Loucy (cell line): Measurements from ENCODE around the gene OR5A1.

ENCODE experiments used
- H2AFZ ChIP-seq: fragments of 200-600 bp; sonication (generic); 2 replicates; pipeline ENCODE4 v1.6.0; 2016; ENCODE audit warnings: antibody characterized with exemption, mild to moderate bottlenecking, low read length, moderate library complexity
- H3F3A ChIP-seq: fragments of 200-600 bp; 2 replicates; pipeline ENCODE4 v1.6.0; 2016; ENCODE audit warnings: antibody characterized with exemption, low read depth, mild to moderate bottlenecking
- H3K27me3 ChIP-seq: fragments of 200-600 bp; sonication (generic); 2 replicates; pipeline ENCODE4 v1.6.1; 2014; ENCODE audit warnings: low read length, mild to moderate bottlenecking; ENCODE audit not compliant: insufficient read depth, poor library complexity, severe bottlenecking
- H3K36me3 ChIP-seq: fragments of 200-600 bp; sonication (generic); 2 replicates; pipeline ENCODE4 v1.6.1; 2016; ENCODE audit warnings: low read length; ENCODE audit not compliant: insufficient read depth
- H3K4me1 ChIP-seq: fragments of 200-600 bp; sonication (generic); 2 replicates; pipeline ENCODE4 v1.5.1; 2014; ENCODE audit warnings: low read length, mild to moderate bottlenecking; ENCODE audit not compliant: insufficient read depth, poor library complexity, severe bottlenecking
- H3K4me2 ChIP-seq: fragments of 200-600 bp; sonication (generic); 2 replicates; pipeline ENCODE4 v1.6.0; 2014; ENCODE audit warnings: antibody characterized with exemption, low read length, low read depth, mild to moderate bottlenecking; ENCODE audit not compliant: poor library complexity, severe bottlenecking
- H3K4me3 ChIP-seq: fragments of 200-600 bp; sonication (generic); 2 replicates; pipeline ENCODE4 v1.5.1; 2014; ENCODE audit warnings: low read length, mild to moderate bottlenecking, mixed read lengths; ENCODE audit not compliant: poor library complexity, severe bottlenecking
- H3K79me2 ChIP-seq: fragments of 200-600 bp; sonication (generic); 2 replicates; pipeline ENCODE4 v1.6.1; 2014; ENCODE audit warnings: low read length; ENCODE audit not compliant: insufficient read depth
- H3K9ac ChIP-seq: fragments of 200-600 bp; sonication (generic); 2 replicates; pipeline ENCODE4 v1.6.0; 2014; ENCODE audit warnings: mild to moderate bottlenecking, low read depth, low read length, moderate library complexity; ENCODE audit not compliant: poor library complexity, severe bottlenecking
- H3K9me2 ChIP-seq: fragments of 200-600 bp; sonication (generic); replicated peaks from 2 replicates; pipeline ENCODE4 v1.6.1; 2016; ENCODE audit warnings: low read depth, low read length, mixed read lengths
- H3K9me3 ChIP-seq: fragments of 200-600 bp; sonication (generic); 2 replicates; pipeline ENCODE4 v1.6.1; 2014; ENCODE audit warnings: mild to moderate bottlenecking, antibody characterized with exemption, low read length, low read depth; ENCODE audit not compliant: insufficient read depth
- H4K20me1 ChIP-seq: fragments of 200-600 bp; sonication (generic); 2 replicates; pipeline ENCODE4 v1.6.0; 2014; ENCODE audit warnings: antibody characterized with exemption, low read length, mild to moderate bottlenecking; ENCODE audit not compliant: insufficient read depth, poor library complexity, severe bottlenecking
- EZH2phosphoT487 ChIP-seq: fragments of 200-600 bp; IDR thresholded peaks from 2 replicates; pipeline ENCODE4 v1.6.1; 2018; ENCODE audit warnings: antibody characterized with exemption, mild to moderate bottlenecking, moderate library complexity, borderline replicate concordance
- TF ChIP-seq, protein P1 (sequence below): fragments of 200-600 bp; sonication (generic); conservative IDR thresholded peaks from 2 replicates; pipeline ENCODE4 v1.5.1; 2014; ENCODE audit warnings: mild to moderate bottlenecking, antibody characterized with exemption, low read length

Gene OR5A1

DNA sequence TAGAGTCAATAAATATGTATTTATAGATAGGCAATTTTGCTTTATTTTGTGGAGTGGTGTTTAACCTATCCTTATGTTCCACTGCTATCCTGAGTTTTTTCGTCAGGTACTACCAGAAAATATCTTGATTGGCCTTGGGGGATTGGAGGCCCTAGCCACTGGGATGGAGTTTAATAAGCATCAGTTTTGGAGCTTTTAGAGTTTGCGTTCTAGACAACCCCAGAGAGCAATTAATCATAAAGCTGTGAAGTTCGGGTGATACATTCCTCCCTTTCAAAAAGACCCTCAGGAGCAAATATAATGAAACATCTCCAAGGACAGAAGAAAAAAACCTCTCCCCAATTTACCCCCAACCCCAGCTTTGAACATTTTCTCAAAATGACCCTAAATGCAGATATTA, at the start of gene OR5A1:
Gene OR5A1 (plus strand): TSS at position 301 of the 400 bp plus-strand sequence. CDS start 6,700 bp downstream, outside the sequence.
- H3K9me3 ChIP-seq = no peaks in the 10 kb centered on the region

DNA sequence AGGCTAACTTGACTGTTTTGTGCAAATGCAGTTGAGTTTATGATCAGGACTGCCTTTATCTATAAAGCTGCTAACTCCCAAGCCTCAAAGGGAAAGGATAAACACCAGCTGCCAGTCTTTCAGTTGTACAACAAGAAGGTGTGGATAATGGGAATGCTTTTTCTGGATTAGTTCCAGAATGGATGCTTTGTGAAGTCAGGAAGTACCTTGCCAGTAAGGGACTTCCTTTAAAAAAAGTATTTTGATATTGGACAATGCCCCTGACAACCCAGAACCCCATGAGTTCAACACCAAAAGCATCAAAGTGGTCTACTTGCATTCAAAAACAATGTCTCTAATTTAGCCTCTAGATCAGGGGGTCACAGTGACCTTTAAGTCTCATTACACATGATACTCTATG, 42.1 kb upstream of the OR5A1 start:
- Histone ChIP-seq H4K20me1 (no peaks in the 10 kb centered on the region), H3K4me3 (no peak overlapping the region), H3K9ac (no peak overlapping the region), H3K9me2 (no peaks in the 10 kb centered on the region), H3K4me2 (no peak overlapping the region), H3F3A (no peaks in the 10 kb centered on the region), H3K9me3 (no peaks in the 10 kb centered on the region), H3K4me1 (no peaks in the 10 kb centered on the region), H3K27me3 (no peaks in the 10 kb centered on the region), H2AFZ (no peak overlapping the region), H3K79me2 (no peaks in the 10 kb centered on the region), H3K36me3 (no peaks in the 10 kb centered on the region)
- TF ChIP-seq EZH2phosphoT487 = no peak
- TF ChIP-seq, protein P1, sequence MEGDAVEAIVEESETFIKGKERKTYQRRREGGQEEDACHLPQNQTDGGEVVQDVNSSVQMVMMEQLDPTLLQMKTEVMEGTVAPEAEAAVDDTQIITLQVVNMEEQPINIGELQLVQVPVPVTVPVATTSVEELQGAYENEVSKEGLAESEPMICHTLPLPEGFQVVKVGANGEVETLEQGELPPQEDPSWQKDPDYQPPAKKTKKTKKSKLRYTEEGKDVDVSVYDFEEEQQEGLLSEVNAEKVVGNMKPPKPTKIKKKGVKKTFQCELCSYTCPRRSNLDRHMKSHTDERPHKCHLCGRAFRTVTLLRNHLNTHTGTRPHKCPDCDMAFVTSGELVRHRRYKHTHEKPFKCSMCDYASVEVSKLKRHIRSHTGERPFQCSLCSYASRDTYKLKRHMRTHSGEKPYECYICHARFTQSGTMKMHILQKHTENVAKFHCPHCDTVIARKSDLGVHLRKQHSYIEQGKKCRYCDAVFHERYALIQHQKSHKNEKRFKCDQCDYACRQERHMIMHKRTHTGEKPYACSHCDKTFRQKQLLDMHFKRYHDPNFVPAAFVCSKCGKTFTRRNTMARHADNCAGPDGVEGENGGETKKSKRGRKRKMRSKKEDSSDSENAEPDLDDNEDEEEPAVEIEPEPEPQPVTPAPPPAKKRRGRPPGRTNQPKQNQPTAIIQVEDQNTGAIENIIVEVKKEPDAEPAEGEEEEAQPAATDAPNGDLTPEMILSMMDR = no peak

More for the DNA sequence above, at the start of gene OR5A1:
- Histone ChIP-seq H3K4me3 (no peak within 1 kb of the TSS), H3K36me3 (no peaks in the 10 kb centered on the region), H3K79me2 (no peaks in the 10 kb centered on the region), H3K9ac (no peak within 1 kb of the TSS), H3K4me1 (no peaks in the 10 kb centered on the region), H2AFZ (no peak within 1 kb of the TSS), H3K27me3 (no peaks in the 10 kb centered on the region), H3K9me2 (no peaks in the 10 kb centered on the region), H3F3A (no peaks in the 10 kb centered on the region), H3K4me2 (no peak within 1 kb of the TSS), H4K20me1 (no peaks in the 10 kb centered on the region)
- no peak for TF ChIP-seq EZH2phosphoT487
- TF ChIP-seq, protein P1 = no peak

DNA sequence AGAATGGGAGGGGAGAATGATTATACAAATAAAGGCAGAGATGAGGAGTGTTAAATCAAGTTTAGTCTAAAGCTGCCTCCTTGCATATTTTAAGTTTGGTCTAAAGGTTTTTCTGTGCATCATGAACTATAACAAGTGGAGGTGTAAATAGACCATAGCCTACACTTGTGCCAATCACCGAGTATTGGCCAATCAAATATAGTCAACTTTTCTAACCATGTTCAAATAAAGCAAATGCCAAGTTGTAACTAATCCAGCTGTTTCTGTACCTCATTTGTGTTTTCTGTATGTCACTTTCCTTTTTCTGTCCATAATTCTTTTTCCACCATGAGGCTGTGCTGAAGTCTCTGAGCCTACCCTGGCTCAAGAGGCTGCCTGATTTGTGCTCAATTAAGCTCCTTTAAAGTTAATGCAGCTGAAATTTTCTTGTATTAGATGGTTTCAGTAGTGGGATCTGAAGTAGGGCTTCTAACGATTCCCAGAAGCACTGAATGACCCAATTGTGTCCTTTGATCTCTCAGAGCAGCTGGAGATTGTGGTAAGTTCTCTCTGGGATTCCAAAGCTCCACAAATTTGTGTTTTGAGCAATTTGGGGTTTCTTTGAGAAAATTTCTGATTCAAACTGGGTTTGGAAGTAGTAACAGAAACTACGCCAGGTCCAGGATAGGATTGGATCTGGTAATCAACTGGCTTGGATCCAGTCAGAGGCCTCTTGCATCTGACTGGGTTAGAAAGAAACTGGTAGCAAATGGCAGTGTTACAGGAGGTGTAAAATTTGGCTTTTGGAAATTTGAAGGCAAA, 35.6 kb upstream of the OR5A1 start:
- H2AFZ ChIP-seq = no peak overlapping the region
- no peak overlapping the region for H3K9ac ChIP-seq
- no peaks in the 10 kb centered on the region for H3K79me2 ChIP-seq
- no peak overlapping the region for H3K4me3 ChIP-seq
- H3F3A ChIP-seq = no peaks in the 10 kb centered on the region
- TF ChIP-seq, protein P1 = no peak
- no peak for TF ChIP-seq EZH2phosphoT487
- H3K4me1 ChIP-seq = no peaks in the 10 kb centered on the region
- H3K27me3 ChIP-seq = no peaks in the 10 kb centered on the region
- H3K4me2 ChIP-seq = no peak overlapping the region
- no peaks in the 10 kb centered on the region for H4K20me1 ChIP-seq
- H3K36me3 ChIP-seq = no peaks in the 10 kb centered on the region
- H3K9me3 ChIP-seq = peaks cover 16% of the 10 kb centered on the region; the same call in 1 of the 2 replicates
- H3K9me2 ChIP-seq = no peaks in the 10 kb centered on the region
